HG03575 (cell line): ENCODE results near the gene MCIDAS.

ENCODE experiments used
- ATAC-seq: cut with Tn5 transposase; IDR thresholded peaks from one replicate; pipeline ENCODE4 v1.9.1; 2021; ENCODE audit not compliant: unreplicated experiment, insufficient number of reproducible peaks, low FRiP score; ENCODE audit errors: extremely low read depth

The MCIDAS gene

DNA sequence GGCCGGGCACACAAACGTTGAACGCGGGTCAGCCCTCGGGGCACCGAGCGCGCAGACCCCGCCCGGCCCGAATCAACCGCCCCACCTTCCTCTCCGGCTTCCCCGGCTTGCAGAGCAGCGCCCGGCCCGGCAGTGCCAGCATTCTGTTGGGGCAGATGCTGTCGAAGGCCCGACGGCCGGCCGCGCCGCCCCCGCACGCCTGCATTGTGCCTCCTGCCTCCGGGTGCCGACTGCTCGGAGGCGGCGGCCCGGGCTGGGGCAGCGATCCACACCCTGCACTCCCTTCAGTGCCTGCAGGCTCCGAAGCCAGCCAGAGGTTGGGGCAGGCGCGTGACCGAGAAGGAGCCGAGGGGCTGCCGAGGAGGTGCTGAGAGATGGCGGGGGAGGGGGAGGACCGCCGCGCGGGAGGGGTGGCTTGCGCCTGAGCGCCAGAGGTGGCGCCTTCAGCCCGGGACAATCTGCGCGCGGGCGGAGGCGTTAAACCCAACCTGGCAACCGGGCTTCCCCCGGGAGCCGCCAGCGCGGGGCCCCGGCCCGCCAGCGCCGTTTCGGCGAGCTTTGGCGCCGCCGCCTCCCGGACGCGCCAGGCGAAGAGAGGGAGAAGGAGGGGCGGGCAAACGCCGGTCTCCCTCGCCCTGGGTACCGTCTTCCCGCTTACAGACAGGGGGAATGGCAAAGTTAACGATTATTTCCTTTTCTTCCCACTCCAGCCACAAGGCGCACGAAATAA, at the start of gene MCIDAS:
MCIDAS (minus strand) TSS at position 382 of the 730 bp plus-strand sequence; CDS start at position 205, 177 bp downstream.
- ATAC-seq, result no peak

DNA sequence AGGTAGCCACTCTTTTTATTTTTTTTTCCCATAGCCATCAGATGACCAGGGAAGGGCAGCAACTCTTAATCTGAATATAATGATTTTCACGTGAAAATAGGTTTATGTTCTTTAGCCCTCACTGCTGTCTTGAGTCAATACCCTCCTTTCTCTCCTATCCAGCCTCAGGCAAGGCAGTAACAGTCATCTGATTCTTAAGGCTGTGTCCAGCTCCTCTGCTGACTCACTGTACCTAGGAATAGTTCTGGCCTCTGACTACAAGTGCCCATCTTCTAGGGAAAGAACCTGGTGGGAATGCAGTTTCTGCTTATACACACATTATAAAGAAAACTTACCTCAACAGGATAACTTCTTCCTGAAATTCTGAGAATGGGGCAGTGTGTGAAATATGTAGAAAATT, 49.7 kb upstream of the MCIDAS start:
- ATAC-seq, result no peak

DNA sequence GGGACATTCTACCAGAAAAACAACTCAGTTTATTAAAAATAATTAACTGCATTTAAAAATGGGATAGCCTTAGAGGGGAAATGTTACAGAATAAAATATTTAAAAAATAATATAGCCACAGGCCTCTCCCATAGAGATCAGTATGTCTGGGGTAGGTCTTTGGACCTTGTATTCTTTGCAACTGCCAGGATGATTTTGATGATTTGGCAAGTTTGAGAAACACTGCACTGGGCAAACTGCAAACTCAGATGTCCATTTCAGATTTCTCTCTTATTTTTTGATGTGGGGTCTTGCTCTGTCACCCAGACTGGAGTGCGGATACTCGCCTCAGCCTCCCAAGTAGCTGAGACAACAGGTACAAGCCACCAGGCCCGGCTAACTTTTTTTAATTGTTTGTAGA, 31.2 kb upstream of the MCIDAS start:
- no peak for ATAC-seq

DNA sequence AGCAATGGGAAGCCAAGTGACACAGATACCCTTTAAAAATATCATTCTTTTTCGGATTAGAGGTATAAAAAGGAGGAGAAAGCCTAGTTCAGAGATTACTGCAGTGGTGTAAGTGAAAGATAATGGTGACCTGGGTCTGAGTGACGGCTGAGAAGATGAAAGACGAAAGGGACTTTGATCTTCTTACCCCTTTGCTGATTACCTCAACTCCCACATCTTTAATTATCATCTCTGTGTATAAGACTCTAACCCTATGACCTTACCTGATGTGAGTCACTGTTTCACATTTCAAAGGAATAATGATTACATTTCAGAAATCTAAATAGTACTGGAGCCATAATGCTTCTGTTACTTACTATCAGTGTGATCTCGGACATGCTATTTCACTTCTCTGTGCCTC, 27.7 kb upstream of the MCIDAS start:
- no peak for ATAC-seq

DNA sequence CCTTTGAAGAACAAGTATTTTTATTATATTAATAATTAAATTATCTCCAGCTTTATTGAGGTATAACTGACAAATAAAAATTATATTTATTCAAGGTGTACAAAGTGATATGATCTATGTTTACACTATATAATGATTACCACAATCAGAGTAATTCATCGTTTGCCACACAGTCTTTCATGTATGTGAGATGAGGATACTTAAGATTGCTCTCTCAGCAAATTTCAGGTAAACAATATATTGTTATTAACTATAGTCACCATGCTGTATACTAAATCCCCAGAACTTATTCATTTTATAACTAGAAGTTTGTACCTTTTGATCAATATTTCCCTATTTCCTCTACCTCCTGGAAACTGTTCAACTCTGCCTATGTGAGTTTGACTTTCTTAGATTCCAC, 22.9 kb upstream of the MCIDAS start:
- no peak for ATAC-seq

DNA sequence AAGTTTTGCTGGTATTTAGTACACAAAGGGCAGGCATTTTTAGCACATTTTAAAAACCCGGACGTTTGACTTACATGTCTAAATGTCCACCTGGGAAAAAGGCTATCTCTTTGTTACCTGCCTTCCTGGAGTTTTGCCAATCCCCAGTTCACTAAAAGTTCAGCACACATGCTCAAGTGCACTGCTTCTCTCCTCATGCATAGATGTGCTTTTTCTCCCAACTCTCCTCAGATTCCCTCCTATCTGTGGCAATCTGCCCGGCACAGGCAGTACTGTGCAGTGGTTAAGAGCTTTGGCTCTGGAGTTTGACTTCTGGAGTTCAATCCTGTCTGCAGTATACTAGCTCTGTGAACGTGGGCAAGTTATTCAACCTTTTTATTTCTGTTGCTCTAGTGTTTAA, 14.6 kb upstream of the MCIDAS start:
- no peak for ATAC-seq

DNA sequence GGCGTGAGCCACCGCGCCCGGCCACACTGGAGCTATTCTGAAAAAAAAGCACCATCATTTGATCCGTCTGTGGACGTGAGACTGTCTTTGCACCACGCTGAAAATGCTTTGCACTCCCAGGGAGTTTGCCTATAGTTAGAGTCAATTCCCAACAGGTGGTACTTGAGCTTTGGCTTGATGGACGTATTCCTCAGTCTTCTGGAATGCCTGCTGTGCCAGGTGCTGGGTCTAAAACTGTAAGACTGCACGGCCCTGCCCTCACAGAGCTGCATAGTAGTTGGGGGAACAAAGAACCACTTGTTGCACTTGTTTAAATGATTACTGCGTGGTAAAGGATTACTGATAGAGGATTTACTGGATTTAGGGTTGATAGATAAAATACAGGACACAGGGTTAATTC, 9.7 kb upstream of the MCIDAS start:
- no peak for ATAC-seq

DNA sequence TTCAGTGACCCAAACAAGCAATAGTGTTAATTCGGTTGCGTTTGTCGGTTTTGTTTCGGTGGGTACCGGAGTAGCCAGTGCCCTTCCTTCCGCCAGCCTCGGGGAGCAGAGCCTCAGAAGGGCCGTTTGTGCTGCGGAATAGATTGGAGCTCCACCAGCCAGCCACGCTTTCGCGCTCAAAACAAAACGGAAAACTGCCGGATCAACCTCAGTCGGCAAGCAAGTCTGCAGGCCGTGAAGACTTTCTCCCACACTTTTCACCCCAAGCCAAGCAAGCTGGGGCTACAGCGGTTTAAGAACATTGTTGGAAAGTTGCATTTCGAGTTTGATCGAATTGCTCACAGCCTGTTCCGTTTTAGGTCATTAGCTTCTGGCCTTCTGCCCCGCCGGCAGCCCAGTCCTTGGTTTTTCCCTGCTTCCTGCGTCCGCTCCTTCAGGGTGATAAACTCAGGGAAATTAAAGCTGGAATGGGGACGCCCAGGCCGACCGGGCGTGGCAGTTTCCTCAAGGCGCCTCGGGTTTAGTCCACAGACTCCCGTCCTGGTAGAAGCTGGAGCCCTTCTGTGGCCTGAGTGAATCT, 7.1 kb upstream of the MCIDAS start:
- ATAC-seq, result no peak

DNA sequence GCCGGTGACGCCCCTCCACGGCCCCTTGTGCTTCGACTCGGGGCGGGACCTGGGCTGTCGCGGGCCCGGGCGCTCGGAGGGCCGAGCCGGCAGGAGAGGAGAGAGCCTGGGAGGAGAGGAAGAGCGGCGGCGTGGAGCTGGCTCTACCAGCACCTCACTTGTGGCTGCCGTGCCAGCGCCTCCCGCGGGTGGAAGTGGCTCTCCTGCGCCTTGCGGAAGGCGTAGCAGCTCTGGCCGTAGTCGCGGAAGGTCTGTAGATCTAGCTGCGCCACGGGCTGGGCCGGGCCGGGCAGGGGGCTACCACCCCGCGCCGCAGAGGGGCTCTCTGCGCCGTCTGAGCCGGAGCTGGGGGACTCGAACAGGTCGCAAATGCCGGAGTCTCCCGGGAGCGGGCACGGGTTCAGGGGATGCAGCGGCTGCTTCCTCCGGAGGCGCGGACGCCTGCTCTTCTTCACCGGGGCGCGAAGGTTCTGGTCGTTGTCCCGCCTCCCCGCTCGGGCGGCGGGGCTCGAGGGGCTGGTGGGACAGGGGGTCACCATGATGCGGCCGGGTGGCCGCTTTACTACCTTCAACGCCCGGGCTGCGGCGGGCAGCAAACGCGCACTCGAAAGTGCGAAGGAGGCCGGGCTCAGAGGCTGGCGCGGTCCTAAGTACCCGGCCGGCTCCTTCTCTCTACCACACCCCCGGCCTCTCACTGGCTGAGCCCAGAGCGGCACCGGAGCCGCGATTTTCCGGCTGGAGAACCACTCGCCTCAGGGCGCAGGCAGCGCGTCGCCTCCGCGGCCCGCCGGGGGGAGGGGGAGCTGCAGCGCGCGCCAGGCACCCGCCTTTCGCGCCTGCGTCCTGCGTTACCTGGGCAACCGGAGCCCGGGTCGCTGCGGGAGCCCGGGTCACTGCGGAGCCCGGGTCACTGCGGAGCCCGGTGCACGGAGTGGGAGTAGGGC, 6.1 kb upstream of the MCIDAS start, which contains the start of gene CCNO:
CCNO (minus strand) TSS at position 624 of the 944 bp plus-strand sequence; CDS start at position 539, 85 bp downstream.
- no peak for ATAC-seq

DNA sequence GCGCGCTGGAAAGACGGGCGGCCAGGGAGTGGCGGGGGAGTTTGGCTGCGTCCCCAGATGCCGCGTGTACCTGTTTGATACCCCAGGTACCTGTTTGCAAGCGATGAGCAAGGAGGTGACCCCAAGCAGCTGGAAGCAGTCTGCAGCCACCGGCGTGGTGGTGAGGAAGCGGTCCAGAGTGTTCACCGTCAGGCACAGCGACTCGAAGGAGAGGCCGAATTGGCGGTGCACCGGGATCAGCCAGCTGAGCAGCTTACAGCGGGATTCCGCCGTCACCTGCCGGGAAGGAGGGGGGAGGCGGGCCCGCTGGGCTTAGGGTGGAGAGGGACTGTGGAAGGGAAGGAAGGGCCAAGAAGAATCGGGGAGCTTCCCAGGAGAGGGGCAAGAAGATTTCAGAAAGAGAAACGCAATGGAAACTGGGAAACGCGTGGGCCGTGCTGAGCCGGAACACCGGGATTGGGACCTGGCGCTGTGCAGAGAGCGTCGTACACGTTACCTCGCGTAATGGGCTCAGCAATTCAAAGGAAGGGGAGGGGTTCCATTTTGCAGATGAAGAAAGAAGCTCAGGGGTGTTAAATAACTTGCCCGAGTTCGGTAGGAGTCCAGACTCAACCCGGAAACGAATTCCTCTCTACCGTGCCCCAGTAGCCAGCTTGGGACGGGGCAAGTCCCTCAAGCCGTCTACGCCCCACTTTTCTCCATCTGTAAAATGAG, 5.3 kb upstream of the MCIDAS start:
- no peak for ATAC-seq

DNA sequence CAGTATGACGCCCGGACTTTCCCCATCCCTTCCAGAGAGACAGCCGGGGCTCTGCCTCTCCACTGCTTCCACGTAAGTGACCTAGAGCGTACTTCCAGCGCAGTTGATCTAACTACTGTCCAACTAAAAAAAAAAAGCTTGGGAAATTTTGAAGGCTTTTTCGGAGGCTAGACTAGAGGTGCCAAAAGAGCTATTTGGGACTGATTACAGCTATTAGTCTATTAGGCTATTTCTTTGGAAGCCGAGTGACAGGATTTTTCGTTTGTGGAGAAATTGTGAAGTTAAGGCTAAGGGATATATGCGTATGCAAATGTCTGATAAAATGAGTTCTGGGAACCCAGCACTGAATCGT, 4.8 kb upstream of the MCIDAS start:
- ATAC-seq, result no peak

DNA sequence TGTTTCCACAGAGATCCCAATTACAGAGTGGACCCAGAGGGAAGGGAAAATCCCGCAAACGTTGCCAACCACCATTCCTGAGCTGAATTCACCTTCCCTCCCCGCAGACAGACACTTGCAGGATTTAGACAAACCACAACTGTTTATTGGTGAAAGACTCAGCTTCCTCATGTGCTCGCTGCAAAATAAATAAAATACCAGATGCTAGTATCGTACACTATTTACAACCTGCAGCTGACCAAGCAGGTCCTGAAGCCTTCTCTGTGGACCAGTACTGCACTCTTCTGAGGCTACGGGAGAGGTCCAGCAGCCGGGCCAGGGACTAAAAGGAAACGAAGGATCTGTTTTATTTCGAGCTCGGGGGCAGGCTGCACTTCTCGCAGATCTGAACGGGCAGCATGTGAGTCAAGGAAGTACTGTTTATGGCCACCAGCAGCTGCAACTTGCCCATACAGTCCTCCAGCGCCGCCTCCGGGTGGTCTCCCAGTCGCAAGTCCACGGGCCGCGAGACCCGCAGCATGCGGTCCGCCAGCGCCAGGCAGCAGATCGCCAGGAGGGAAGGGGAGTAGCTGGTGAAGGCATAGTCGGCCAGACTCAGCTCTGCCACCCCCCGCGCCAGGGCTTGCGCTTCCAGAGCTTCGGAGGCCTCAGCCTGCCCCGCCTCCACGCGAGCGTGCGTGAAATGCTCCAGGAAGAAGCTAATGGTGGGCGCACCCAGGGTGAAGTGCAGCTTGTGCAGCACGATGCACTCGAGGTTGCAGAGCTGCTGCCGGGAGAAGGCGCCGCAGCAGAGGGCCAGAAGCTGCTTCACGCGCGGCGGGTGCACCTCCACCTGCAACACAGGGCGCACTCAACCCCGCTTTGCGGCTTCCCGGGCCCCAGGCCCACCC, 4.2 kb upstream of the MCIDAS start:
- ATAC-seq, result no peak

DNA sequence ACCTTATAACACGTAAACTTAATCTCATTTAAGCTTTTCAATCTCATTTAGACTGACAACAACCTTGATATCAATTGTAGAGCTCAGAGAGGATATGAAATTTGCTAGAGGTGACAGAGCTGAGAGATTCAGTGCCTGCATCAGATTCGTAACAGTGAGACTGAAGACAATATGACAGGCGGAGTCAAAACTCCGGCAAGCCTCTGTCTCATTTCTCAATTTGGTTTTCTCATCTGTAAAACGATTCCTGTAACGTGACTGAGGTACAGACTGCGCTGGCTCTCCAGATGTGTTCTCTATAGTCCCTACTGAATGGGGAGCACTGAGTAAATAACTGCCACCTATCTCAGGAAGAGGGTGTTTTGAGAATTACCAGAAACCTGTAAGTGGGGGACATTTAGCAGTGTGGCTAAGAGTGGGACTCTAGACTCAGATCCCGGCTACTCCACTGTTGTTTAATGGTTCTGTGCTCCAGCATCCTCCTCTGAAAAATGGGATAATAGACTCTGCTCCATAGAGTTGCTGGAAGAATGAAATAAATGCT, 3.0 kb upstream of the MCIDAS start:
- ATAC-seq, result no peak

DNA sequence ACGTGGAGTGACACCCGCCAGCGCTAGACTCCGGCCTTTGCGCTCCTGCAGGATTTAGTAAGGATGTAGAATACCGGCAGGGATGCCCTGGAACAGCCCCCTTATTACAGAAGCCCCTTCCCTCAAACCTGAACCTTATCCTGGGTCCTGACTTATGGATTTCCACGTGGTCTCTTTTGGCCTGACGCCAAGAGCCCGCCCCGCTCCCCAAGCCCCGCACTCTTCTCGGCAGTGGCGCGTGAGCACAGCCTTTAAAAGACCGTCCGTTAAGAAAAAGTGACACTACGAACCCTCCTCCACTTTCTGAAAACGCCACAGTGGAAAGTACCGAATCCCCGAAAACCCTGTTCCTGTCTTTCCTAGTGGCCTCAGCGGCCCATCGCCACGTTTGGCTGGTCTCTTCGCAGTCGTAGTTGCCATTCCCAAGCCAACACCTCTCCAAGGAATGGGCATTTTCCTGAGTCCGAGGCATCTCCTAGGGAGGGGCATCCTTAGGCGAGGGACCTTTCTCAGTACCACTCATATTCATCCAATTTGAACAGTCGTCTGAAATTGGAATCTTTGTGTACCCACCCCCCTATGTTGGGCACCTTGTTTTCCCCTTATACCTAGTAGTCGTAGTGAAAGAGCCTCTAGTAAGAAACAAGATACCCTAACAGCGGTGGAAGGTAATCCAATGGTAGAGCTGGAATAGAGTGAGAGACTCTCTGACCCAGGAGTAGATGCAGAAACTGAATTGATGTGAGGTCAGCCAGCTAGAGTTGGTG, 732 bp upstream of the MCIDAS start:
- ATAC-seq, result no peak

DNA sequence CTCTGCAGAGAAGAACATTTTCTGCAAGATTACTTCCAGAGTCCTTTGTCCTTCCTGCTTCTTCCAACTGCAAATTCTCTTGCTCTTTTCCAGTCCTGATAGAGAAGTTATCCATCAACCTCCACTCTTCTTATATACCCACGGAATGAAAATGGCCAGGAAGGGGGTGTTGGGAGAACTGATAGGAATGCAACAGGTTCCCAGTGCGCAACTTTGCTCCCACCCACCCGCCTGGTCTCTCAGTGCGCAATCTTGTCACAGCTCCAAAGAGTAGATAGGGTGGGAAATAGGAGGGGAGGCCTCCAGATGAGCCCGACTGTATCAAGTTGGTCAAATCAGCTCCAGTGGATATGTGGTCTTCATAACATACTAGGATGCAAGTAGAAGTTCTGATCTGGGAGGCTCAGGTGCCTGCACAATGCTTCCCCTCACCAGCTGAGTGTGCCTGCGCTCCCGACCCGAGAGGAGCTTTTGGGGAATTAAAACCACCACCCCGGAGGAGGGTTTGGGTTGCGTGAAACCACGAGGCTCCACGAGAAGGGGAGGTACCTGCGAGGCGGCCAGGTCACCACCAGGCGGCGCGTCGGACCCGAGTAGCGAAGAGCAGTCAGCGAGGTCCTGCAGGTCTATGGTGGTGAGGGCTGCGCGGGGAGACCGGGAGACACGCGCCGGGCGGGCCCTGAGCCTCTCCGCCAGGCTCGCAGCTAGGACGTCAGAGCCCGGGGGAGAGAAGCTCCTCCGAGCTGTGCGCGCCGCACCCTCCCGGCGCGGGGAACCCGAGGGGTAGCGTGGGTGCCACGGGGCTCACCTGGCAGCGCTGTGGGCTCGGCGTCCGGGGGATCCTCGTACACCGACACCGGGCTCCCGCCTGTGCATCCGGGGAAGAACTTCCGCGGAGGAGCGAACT, 835 bp downstream of the MCIDAS start:
- no peak for ATAC-seq

DNA sequence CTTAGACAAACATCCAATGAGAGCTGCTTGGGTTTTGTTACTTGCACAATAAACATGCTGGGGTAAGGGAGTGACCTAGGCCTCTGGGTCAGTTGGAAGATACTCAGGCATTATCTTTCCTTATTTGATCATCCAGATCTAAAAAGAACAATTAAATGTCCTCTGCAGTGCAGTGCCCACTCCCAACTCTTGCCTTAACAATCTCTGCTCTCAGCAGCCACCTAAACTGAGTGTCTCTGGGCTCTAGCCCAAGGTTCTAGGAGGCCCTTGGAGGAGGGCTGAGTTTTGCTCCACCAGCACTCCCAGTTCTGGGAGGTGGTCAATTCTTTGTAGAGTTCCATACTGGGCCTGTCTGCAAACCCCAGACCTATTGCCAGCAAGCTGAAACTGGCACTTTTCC, 1.8 kb downstream of the MCIDAS start:
- ATAC-seq, result no peak
